Prostate gland (tissue), 2 donors: ENCODE measurements around the gene ACY1.
"Not testable (repeated sequence)": the region's sequence is repeated elsewhere in the genome, so short reads cannot be mapped to it uniquely, and the experiment has no call there.

Source experiments
- CTCF ChIP-seq, 4 experiments: fragments of 200-600 bp in 2 of 4; fragments of 450-650 bp in 2 of 4; sonication (generic) in 2 of 4; IDR thresholded peaks; 1 replicate in 3 of 4; 2 replicates in 1 of 4; pipeline ENCODE4 v1.5.1; 2016 to 2019; ENCODE audit warnings: antibody characterized with exemption in 4 of 4, mild to moderate bottlenecking in 2 of 4, moderate library complexity in 2 of 4
- POLR2A ChIP-seq: fragments of 450-650 bp; IDR thresholded peaks from one replicate; pipeline ENCODE4 v1.6.1; 2016; ENCODE audit warnings: antibody characterized with exemption, mild to moderate bottlenecking
- POLR2AphosphoS5 ChIP-seq: sonication (generic); formaldehyde crosslinking; IDR thresholded peaks from one replicate; pipeline ENCODE4 v1.6.1; 2017; ENCODE audit warnings: antibody characterized with exemption

GRCh38 chr3:51993657-51994056, 10.3 kb downstream of the ACY1 start:
- not testable (repeated sequence) for TF ChIP-seq CTCF (IDR thresholded peaks at IDR 0.05); POLR2AphosphoS5; POLR2A
